Mesendoderm (in vitro differentiated cells): ENCODE measurements around the gene PTCD3.

Experiments used
- DNase-seq: peaks from one replicate; pipeline ENCODE4 v3.0.0; 2013
- H2AK5ac ChIP-seq: 2 replicates; pipeline ENCODE4 v1.6.1; 2013; ENCODE audit warnings: low read length, inconsistent platforms
- H2BK120ac ChIP-seq: 2 replicates; pipeline ENCODE4 v1.6.1; 2013; ENCODE audit warnings: low read depth, mild to moderate bottlenecking, low read length, moderate library complexity, mixed read lengths
- H2BK15ac ChIP-seq: replicated peaks from 2 replicates; pipeline ENCODE4 v1.6.1; 2013; ENCODE audit warnings: low read depth, mild to moderate bottlenecking, moderate library complexity
- H2BK5ac ChIP-seq: 2 replicates; pipeline ENCODE4 v1.6.1; 2013; ENCODE audit warnings: low read length, inconsistent platforms
- H3K18ac ChIP-seq: 2 replicates; pipeline ENCODE4 v1.6.1; 2013; ENCODE audit warnings: mild to moderate bottlenecking, low read length, mixed read lengths
- H3K23ac ChIP-seq: one replicate; pipeline ENCODE4 v1.6.1; 2013; ENCODE audit warnings: low read length
- H3K27ac ChIP-seq: 2 replicates; pipeline ENCODE4 v1.5.1; 2013; ENCODE audit warnings: low read depth, mild to moderate bottlenecking, inconsistent platforms, low read length, moderate library complexity
- H3K27me3 ChIP-seq: 2 replicates; pipeline ENCODE4 v1.6.1; 2013; ENCODE audit warnings: low read length, control low read depth, mild to moderate bottlenecking, inconsistent platforms; ENCODE audit not compliant: insufficient read depth, poor library complexity
- H3K36me3 ChIP-seq: 2 replicates; pipeline ENCODE4 v1.6.1; 2013; ENCODE audit warnings: low read length, inconsistent platforms; ENCODE audit not compliant: control insufficient read depth, insufficient read depth
- H3K4ac ChIP-seq: one replicate; pipeline ENCODE4 v1.6.1; 2013; ENCODE audit warnings: low read depth, mild to moderate bottlenecking, low read length, moderate library complexity
- H3K4me1 ChIP-seq: 2 replicates; pipeline ENCODE4 v1.6.1; 2013; ENCODE audit warnings: low read depth, low read length, inconsistent platforms; ENCODE audit not compliant: control insufficient read depth
- H3K4me2 ChIP-seq: 2 replicates; pipeline ENCODE4 v1.6.1; 2013; ENCODE audit warnings: low read length
- H3K4me3 ChIP-seq: 2 replicates; pipeline ENCODE4 v1.5.1; 2013; ENCODE audit warnings: mild to moderate bottlenecking, low read length
- H3K56ac ChIP-seq: one replicate; pipeline ENCODE4 v1.6.1; 2013; ENCODE audit warnings: low read length
- H3K79me1 ChIP-seq: 2 replicates; pipeline ENCODE4 v1.6.1; 2013; ENCODE audit warnings: low read length, inconsistent platforms
- H3K79me2 ChIP-seq: 2 replicates; pipeline ENCODE4 v1.6.1; 2013; ENCODE audit warnings: mild to moderate bottlenecking, low read length; ENCODE audit not compliant: control insufficient read depth, insufficient read depth
- H3K9ac ChIP-seq: 2 replicates; pipeline ENCODE4 v1.6.1; 2013; ENCODE audit warnings: low read length, inconsistent platforms
- H4K5ac ChIP-seq: one replicate; pipeline ENCODE4 v1.6.1; 2013; ENCODE audit warnings: low read length
- H4K8ac ChIP-seq: one replicate; pipeline ENCODE4 v1.6.1; 2013; ENCODE audit warnings: low read depth, mild to moderate bottlenecking, control low read depth, low read length, moderate library complexity
- WGBS: extraction: QIAGEN DNeasy Blood & Tissue Kit; methylation state at CpG from one replicate; pipeline ENCODE4 v1.1.7; 2013; ENCODE audit warnings: low lambda C conversion rate, missing lambda C conversion rate; ENCODE audit not compliant: insufficient coverage; ENCODE audit errors: extremely low coverage; 5-methylcytosine and 5-hydroxymethylcytosine counted together

PTCD3 gene

DNA sequence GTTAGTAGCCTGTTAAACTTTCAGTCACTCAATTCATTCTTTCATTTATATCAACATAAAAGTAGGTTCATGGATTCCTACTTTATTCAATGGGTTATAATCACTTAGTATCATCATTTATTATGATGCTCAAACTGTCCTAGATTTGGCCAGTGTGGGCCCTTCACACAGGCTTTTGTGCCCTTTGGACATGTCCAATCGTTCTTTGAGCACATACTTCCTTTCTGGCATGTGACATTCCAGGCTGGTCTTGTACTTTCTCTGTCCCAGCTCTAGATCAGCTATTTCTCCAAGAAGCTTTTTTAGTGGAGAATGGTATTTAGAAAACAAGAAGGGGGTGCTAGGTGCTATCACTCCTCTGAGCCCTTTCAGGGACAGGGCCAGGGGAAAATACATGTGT, 11.8 kb upstream of the PTCD3 start:
- H3K18ac ChIP-seq, result no peak overlapping the region
- peaks cover 2% of the 10 kb centered on the region for H3K36me3 ChIP-seq
- no peak overlapping the region for H3K4me2 ChIP-seq
- H2BK15ac ChIP-seq, result no peak overlapping the region
- no peak overlapping the region for H3K4me3 ChIP-seq
- no peak overlapping the region for H2BK5ac ChIP-seq
- no peak overlapping the region for H3K4ac ChIP-seq
- H3K23ac ChIP-seq, result no peak overlapping the region
- peaks cover 2% of the 10 kb centered on the region for H3K79me2 ChIP-seq
- H3K56ac ChIP-seq, result no peak overlapping the region
- no peak overlapping the region for H4K5ac ChIP-seq
- H3K27ac ChIP-seq, result no peak overlapping the region
- no peak overlapping the region for H4K8ac ChIP-seq
- H2AK5ac ChIP-seq, result no peak overlapping the region
- no peaks in the 10 kb centered on the region for H3K27me3 ChIP-seq
- H3K4me1 ChIP-seq, result no peaks in the 10 kb centered on the region
- no peak overlapping the region for H2BK120ac ChIP-seq
- peaks cover 2% of the 10 kb centered on the region for H3K79me1 ChIP-seq
- DNase-seq, result no peak
- WGBS, result no CpG with 5 or more reads among the region's 1 CpG
- no peak overlapping the region for H3K9ac ChIP-seq

DNA sequence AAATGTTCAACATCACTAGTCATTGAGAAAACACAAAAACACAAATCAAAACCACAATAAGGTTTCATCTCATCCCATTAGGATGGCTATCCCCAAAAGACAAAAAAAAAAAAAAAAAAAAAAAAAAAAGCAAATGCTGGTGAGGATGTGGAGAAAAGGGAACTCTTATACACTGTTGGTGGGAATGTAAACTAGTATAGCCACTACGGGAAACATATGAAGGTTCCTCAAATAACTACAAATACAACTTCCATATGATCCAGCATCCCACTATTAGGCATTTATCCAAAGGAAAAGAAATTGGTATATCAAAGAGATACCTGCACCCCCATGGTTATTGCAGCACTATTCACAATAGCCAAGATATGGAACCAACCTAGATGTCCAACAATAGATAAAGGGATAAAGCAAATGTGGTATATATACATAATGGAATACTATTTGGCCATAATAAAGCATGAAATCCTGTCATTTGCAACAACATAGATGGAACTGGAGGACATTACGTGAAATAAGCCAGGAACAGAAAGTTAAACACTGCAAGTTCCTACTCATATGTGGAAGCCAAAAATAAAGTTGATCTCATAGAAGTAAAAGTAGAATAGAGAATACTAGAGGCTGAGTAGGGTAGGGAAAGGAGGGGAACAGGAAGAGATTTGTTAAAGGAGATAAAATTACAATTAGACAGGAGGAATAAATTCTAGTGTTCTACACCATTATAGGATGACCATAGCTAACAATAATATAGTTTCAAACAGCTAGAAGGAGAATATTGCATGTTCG, 8.7 kb upstream of the PTCD3 start:
- no peak overlapping the region for H2BK120ac ChIP-seq
- H3K36me3 ChIP-seq, result no peaks in the 10 kb centered on the region
- WGBS, result no CpG with 5 or more reads among the region's 3 CpGs
- H3K18ac ChIP-seq, result no peak overlapping the region
- no peak overlapping the region for H2AK5ac ChIP-seq
- H3K56ac ChIP-seq, result no peak overlapping the region
- no peak overlapping the region for H4K8ac ChIP-seq
- no peaks in the 10 kb centered on the region for H3K27me3 ChIP-seq
- peaks cover 13% of the 10 kb centered on the region for H3K79me2 ChIP-seq
- no peak overlapping the region for H3K23ac ChIP-seq
- no peak overlapping the region for H3K9ac ChIP-seq
- no peak overlapping the region for H4K5ac ChIP-seq
- no peak overlapping the region for H3K4me3 ChIP-seq
- H3K4ac ChIP-seq, result no peak overlapping the region
- no peaks in the 10 kb centered on the region for H3K4me1 ChIP-seq
- H2BK15ac ChIP-seq, result no peak overlapping the region
- H3K79me1 ChIP-seq, result peaks cover 8% of the 10 kb centered on the region
- no peak overlapping the region for H3K4me2 ChIP-seq
- no peak for DNase-seq
- H2BK5ac ChIP-seq, result no peak overlapping the region
- no peak overlapping the region for H3K27ac ChIP-seq

DNA sequence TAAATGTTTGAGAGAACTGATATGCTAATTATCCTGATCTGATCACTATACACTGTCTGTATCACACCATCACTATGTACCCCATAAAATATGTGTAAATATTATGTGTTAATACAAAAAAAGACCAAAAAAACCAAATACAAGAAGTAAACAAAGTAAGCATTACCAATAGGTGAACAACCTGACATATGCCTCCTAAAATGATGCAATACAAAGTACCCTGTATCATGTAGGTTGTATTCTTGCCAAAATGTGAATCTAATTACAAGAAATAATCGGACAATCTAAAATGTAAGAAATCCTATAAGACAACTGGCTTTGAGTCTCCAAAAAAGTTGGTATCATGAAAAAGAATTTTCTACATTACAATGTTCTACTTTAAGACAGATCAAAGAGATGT, 8.1 kb upstream of the PTCD3 start:
- no peak overlapping the region for H3K56ac ChIP-seq
- no peak overlapping the region for H3K23ac ChIP-seq
- H3K27me3 ChIP-seq, result no peaks in the 10 kb centered on the region
- H3K18ac ChIP-seq, result no peak overlapping the region
- H2BK5ac ChIP-seq, result no peak overlapping the region
- no peak overlapping the region for H3K4me3 ChIP-seq
- peaks cover 13% of the 10 kb centered on the region for H3K79me1 ChIP-seq
- H2BK120ac ChIP-seq, result no peak overlapping the region
- H3K4ac ChIP-seq, result no peak overlapping the region
- DNase-seq, result no peak
- no peak overlapping the region for H2AK5ac ChIP-seq
- no CpG with 5 or more reads among the region's 1 CpG for WGBS
- peaks cover 19% of the 10 kb centered on the region for H3K79me2 ChIP-seq
- H4K8ac ChIP-seq, result no peak overlapping the region
- no peak overlapping the region for H3K27ac ChIP-seq
- no peak overlapping the region for H3K9ac ChIP-seq
- H2BK15ac ChIP-seq, result no peak overlapping the region
- no peak overlapping the region for H4K5ac ChIP-seq
- H3K4me1 ChIP-seq, result no peaks in the 10 kb centered on the region
- H3K4me2 ChIP-seq, result no peak overlapping the region
- H3K36me3 ChIP-seq, result no peaks in the 10 kb centered on the region

DNA sequence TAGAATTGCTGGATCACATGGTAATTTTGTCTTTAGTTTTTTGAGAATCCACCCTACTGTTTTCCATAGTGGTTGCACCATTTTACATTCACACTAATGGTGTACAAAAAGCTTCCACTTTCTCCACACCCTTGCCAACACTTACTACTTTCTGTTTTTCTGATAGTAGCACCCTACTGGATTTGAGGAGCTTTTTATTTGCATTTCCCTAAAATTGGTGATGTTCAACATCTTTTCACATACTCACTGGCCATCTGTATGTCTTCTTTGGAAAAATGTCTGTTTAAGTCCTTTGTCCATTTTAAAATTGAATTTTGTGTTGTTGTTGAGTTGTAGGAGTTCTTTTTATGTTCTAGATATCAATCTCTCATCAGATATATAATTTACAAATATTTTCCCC, 3.9 kb upstream of the PTCD3 start:
- Histone ChIP-seq H2BK15ac (no peak overlapping the region), H3K23ac (no peak overlapping the region), H2BK120ac (no peak overlapping the region), H3K27ac (no peak overlapping the region), H3K56ac (no peak overlapping the region), H3K4ac (no peak overlapping the region), H3K4me3 (no peak overlapping the region), H3K79me1 (peaks cover 15% of the 10 kb centered on the region), H2AK5ac (no peak overlapping the region), H3K18ac (no peak overlapping the region), H3K79me2 (peaks cover 50% of the 10 kb centered on the region), H3K4me2 (no peak overlapping the region), H3K9ac (no peak overlapping the region), H4K5ac (no peak overlapping the region), H3K27me3 (no peaks in the 10 kb centered on the region), H3K36me3 (no peaks in the 10 kb centered on the region), H3K4me1 (no peaks in the 10 kb centered on the region), H4K8ac (no peak overlapping the region), H2BK5ac (no peak overlapping the region)
- DNase-seq, result no peak

DNA sequence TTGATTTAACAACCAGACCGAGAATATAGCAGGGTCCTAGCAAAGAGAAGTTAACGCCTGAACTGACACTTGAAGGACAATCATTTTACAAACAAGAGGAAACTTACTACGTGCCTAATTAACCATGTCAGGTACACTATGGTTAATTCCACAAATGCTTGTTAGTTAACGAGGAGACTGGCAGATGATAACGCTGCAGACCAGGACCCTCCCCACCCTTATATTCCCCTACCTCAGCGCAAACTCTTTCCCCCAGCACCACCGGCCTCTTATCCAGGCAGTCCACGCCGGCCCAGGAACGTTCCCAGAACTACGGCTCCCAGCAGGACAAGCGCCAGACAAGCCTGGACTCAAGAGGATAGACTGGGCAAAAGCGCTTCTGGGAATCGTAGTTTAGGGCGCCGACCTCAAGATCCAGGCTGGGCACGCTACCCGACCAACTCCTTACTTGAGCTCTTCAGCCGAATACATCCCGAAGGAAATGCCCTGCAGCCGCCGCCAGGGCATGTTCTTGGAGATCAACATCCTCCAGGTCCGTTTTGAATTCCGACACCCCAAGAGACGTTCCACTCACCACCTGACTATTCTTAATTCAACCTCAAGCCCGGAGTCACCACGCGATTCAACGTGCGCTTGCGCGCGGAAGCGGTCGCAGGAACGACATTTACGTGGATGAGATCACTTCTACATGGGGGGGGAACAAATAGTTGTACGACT, 625 bp upstream of the PTCD3 start, which contains the start of gene POLR1A:
TSS of gene POLR1A (minus strand) at position 635 of the 717 bp plus-strand sequence. CDS start at position 525, 110 bp downstream.
- H3K27ac ChIP-seq, result peak within 1 kb of the TSS; percentile 31
- peak; percentile 98 for DNase-seq
- no peak within 1 kb of the TSS for H4K5ac ChIP-seq
- no peaks in the 10 kb centered on the region for H3K27me3 ChIP-seq
- H3K79me1 ChIP-seq, result peaks cover 16% of the 10 kb centered on the region
- peaks cover under 1% of the 10 kb centered on the region for H3K36me3 ChIP-seq
- peak within 1 kb of the TSS; percentile 91 for H3K18ac ChIP-seq
- peaks cover 70% of the 10 kb centered on the region for H3K79me2 ChIP-seq
- no peak within 1 kb of the TSS for H2BK120ac ChIP-seq
- H3K4ac ChIP-seq, result peak within 1 kb of the TSS; percentile 81
- H3K9ac ChIP-seq, result peak within 1 kb of the TSS; percentile 88
- no peak within 1 kb of the TSS for H2BK15ac ChIP-seq
- no peaks in the 10 kb centered on the region for H3K4me1 ChIP-seq
- peak within 1 kb of the TSS; percentile 24 for H2BK5ac ChIP-seq
- WGBS, result no CpG with 5 or more reads among the region's 38 CpGs
- H3K4me2 ChIP-seq, result peak within 1 kb of the TSS; percentile 74
- H3K56ac ChIP-seq, result peak within 1 kb of the TSS; percentile 92
- no peak within 1 kb of the TSS for H2AK5ac ChIP-seq
- no peak within 1 kb of the TSS for H4K8ac ChIP-seq
- peak within 1 kb of the TSS; percentile 72 for H3K23ac ChIP-seq
- H3K4me3 ChIP-seq, result peak within 1 kb of the TSS; percentile 82
